PC-9 (cell line): Measurements from ENCODE around the gene ARHGEF12. TPM values are rescaled to one million over a fixed set of nuclear protein-coding genes. Genes with fewer than 3 reads are reported as not detected.

ENCODE experiments used
- BruUV-seq: library from RNA; stranded (reverse); fragments of 400-500 nt; replicated peaks from 2 replicates; lab custom pipeline; 2021; lab: Mats Ljungman, UMichigan
- CTCF ChIA-PET: fragments of 300-600 bp; sonication (Branson Sonifier 250); formaldehyde crosslinking; loops from one replicate; lab custom pipeline; 2022; ENCODE audit warnings: antibody characterized with exemption; lab: Charles Lee
- POLR2A ChIA-PET: fragments of 300-600 bp; sonication (Branson Sonifier 250); formaldehyde crosslinking; loops from one replicate; lab custom pipeline; 2022; ENCODE audit warnings: antibody characterized with exemption; ENCODE audit not compliant: unreplicated experiment; lab: Charles Lee
- DNase-seq, 2 experiments: peaks; one replicate each; pipeline versions ENCODE4 v3.0.0 to v3.0.0-alpha.2; 2015 to 2022; ENCODE audit warnings: mixed read lengths in 1 of 2
- H2AFZ ChIP-seq: fragments of 200-600 bp; sonication (generic); 2 replicates; pipeline ENCODE4 v1.8.1; 2017; ENCODE audit warnings: antibody characterized with exemption
- H3F3A ChIP-seq: fragments of 200-600 bp; sonication (generic); 2 replicates; pipeline ENCODE4 v1.8.1; 2017; ENCODE audit warnings: antibody characterized with exemption, mild to moderate bottlenecking, low read depth; ENCODE audit not compliant: insufficient read depth
- H3K27ac ChIP-seq: fragments of 200-600 bp; sonication (generic); 2 replicates; pipeline ENCODE4 v1.6.1; 2016; ENCODE audit warnings: mixed run types
- H3K27me3 ChIP-seq: fragments of 200-600 bp; sonication (generic); 2 replicates; pipeline ENCODE4 v1.6.1; 2016; ENCODE audit warnings: low read depth, mixed run types; ENCODE audit not compliant: insufficient read depth
- H3K36me3 ChIP-seq: fragments of 200-600 bp; sonication (generic); 2 replicates; pipeline ENCODE4 v1.6.1; 2016; ENCODE audit warnings: low read depth, mixed run types
- H3K4me1 ChIP-seq: fragments of 200-600 bp; sonication (generic); replicated peaks from 2 replicates; pipeline ENCODE4 v1.6.1; 2016; ENCODE audit warnings: mixed run types; ENCODE audit not compliant: insufficient read depth
- H3K4me2 ChIP-seq: fragments of 200-600 bp; sonication (generic); 2 replicates; pipeline ENCODE4 v1.6.1; 2017; ENCODE audit warnings: mixed run types
- H3K4me3 ChIP-seq: fragments of 200-600 bp; sonication (generic); 2 replicates; pipeline ENCODE4 v1.6.1; 2016; ENCODE audit warnings: mixed run types
- H3K79me2 ChIP-seq: fragments of 200-600 bp; sonication (generic); 2 replicates; pipeline ENCODE4 v1.6.1; 2017; ENCODE audit warnings: low read depth, mixed run types
- H3K9me2 ChIP-seq: fragments of 200-600 bp; sonication (generic); 2 replicates; pipeline ENCODE4 v1.8.1; 2017; ENCODE audit warnings: mild to moderate bottlenecking; ENCODE audit not compliant: insufficient read depth
- H3K9me3 ChIP-seq: fragments of 200-600 bp; sonication (generic); 2 replicates; pipeline ENCODE4 v1.8.1; 2016; ENCODE audit warnings: low read depth; ENCODE audit not compliant: insufficient read depth
- H4K20me1 ChIP-seq: fragments of 200-600 bp; sonication (generic); 2 replicates; pipeline ENCODE4 v1.8.1; 2017; ENCODE audit not compliant: insufficient read depth
- CTCF ChIP-seq: fragments of 200-600 bp; sonication (generic); conservative IDR thresholded peaks from 2 replicates; pipeline ENCODE4 v1.6.1; 2017; ENCODE audit warnings: mixed run types, antibody characterized with exemption, mild to moderate bottlenecking, moderate library complexity
- EZH2 ChIP-seq: fragments of 200-600 bp; sonication (generic); IDR thresholded peaks from 2 replicates; pipeline ENCODE4 v1.8.0; 2017; ENCODE audit warnings: antibody characterized with exemption, low read depth
- intact Hi-C: fragments of 100-400 bp; cut with micrococcal nuclease; formaldehyde crosslinking; loops from one replicate; pipeline ENCODE4 v1.10.0; 2022; ENCODE audit not compliant: unreplicated experiment
- total RNA-seq: library from RNA; stranded (reverse); gene quantifications from 2 replicates; pipeline ENCODE4 v1.2.3, GENCODE V29; 2021

The ARHGEF12 gene
- total RNA-seq, 1 experiment from 2014 or later, result 76.5 TPM

GRCh38 chr11:120467627-120468026 lies 131.4 kb downstream of the ARHGEF12 start:
- Histone ChIP-seq H3K36me3 (peaks cover 38% of the 10 kb centered on the region), H3K9me3 (no peaks in the 10 kb centered on the region), H3K27me3 (no peaks in the 10 kb centered on the region), H3F3A (peaks cover 3% of the 10 kb centered on the region; the same call in 1 of the 2 replicates), H3K27ac (no peak overlapping the region), H3K79me2 (no peaks in the 10 kb centered on the region), H3K4me2 (no peak overlapping the region), H4K20me1 (no peaks in the 10 kb centered on the region), H3K9me2 (no peaks in the 10 kb centered on the region), H3K4me1 (no peaks in the 10 kb centered on the region), H2AFZ (no peak overlapping the region), H3K4me3 (no peak overlapping the region)
- no TSS peak for BruUV-seq
- ChIA-PET POLR2A (no interaction called here), CTCF (no interaction called here)
- no peak for DNase-seq
- TF ChIP-seq EZH2 (no peak), CTCF (no peak)
- intact Hi-C loops, result no loop called here

- intact Hi-C loops, result no loop called here
- no TSS peak for BruUV-seq
- H3F3A ChIP-seq, result peaks cover 3% of the 10 kb centered on the region; the same call in 1 of the 2 replicates
- no peaks in the 10 kb centered on the region for H3K27me3 ChIP-seq
- TF ChIP-seq CTCF (no peak), EZH2 (no peak)
- ChIA-PET CTCF (no interaction called here), POLR2A (no interaction called here)
- no peaks in the 10 kb centered on the region for H3K9me2 ChIP-seq
- H3K4me1 ChIP-seq, result no peaks in the 10 kb centered on the region
- H4K20me1 ChIP-seq, result no peaks in the 10 kb centered on the region
- no peak overlapping the region for H3K4me3 ChIP-seq
- no peaks in the 10 kb centered on the region for H3K79me2 ChIP-seq
- no peak for DNase-seq
- peaks cover 40% of the 10 kb centered on the region for H3K36me3 ChIP-seq
- no peak overlapping the region for H2AFZ ChIP-seq
- no peak overlapping the region for H3K4me2 ChIP-seq
- H3K9me3 ChIP-seq, result no peaks in the 10 kb centered on the region
- H3K27ac ChIP-seq, result no peak overlapping the region
Observed at GRCh38 chr11:120471131-120471530, 134.9 kb downstream of the ARHGEF12 start.

- DNase-seq, result no peak
- H4K20me1 ChIP-seq, result no peaks in the 10 kb centered on the region
- no peak overlapping the region for H2AFZ ChIP-seq
- TF ChIP-seq CTCF (no peak), EZH2 (no peak)
- no peak overlapping the region for H3K4me3 ChIP-seq
- no peaks in the 10 kb centered on the region for H3K4me1 ChIP-seq
- BruUV-seq, result no TSS peak
- H3K9me2 ChIP-seq, result no peaks in the 10 kb centered on the region
- no peaks in the 10 kb centered on the region for H3K27me3 ChIP-seq
- peaks cover 37% of the 10 kb centered on the region for H3K36me3 ChIP-seq
- H3F3A ChIP-seq, result peaks cover 3% of the 10 kb centered on the region; the same call in 1 of the 2 replicates
- intact Hi-C loops, result no loop called here
- CTCF ChIA-PET, result no interaction called here
- no peaks in the 10 kb centered on the region for H3K9me3 ChIP-seq
- H3K27ac ChIP-seq, result no peak overlapping the region
- no peaks in the 10 kb centered on the region for H3K79me2 ChIP-seq
- no peak overlapping the region for H3K4me2 ChIP-seq
- POLR2A ChIA-PET, result no interaction called here
Observed at GRCh38 chr11:120471994-120472393, 135.8 kb downstream of the ARHGEF12 start.
